ENCODE data around the gene IGF2R.

- TF ChIP-seq FOXM1 (IDR thresholded peaks at IDR 0.05; ENCODE audit: borderline replicate concordance, low read depth) (no peak), NFIC (IDR thresholded peaks at IDR 0.05) (no peak), MAX (IDR thresholded peaks at IDR 0.05) (no peak), USF1 (IDR thresholded peaks at IDR 0.05) (no peak), EP300 (IDR thresholded peaks at IDR 0.05; ENCODE audit: borderline replicate concordance) (no peak), RAD21 (IDR thresholded peaks at IDR 0.05; ENCODE audit: low read depth) (no peak)
Observed at GRCh38 chr6:159969204-159969912, 476 bp downstream of the IGF2R start.

All from Ishikawa (cell line).